Right lobe of liver (tissue), 4 donors: ENCODE measurements around the gene CDH23.

ENCODE experiments used
- CTCF ChIP-seq, 4 donors: fragments of 200-600 bp in 3 of 4; fragments of 450-650 bp in 1 of 4; IDR thresholded peaks; one replicate each; pipeline versions ENCODE4 v1.5.1 to v1.8.0; 2016 to 2022; ENCODE audit warnings: antibody characterized with exemption in 4 of 4, mild to moderate bottlenecking in 2 of 4
- POLR2A ChIP-seq: fragments of 450-650 bp; IDR thresholded peaks from one replicate; pipeline ENCODE4 v1.6.1; 2017; ENCODE audit warnings: antibody characterized with exemption, mild to moderate bottlenecking
- donor health status: DM: no; HTN: no; CAD: no.
- donor health status: DM: no; HTN: no; CAD: no.
- donor health status: DM: no; HTN: yes; CAD: no.

- no peak for TF ChIP-seq CTCF (IDR thresholded peaks at IDR 0.05)
- TF ChIP-seq POLR2A: no peak
These were observed 158.0 kb downstream of the CDH23 start for GRCh38 chr10:71554671-71555070.
